Measurements from ENCODE around the gene GLRA2. TPM values are rescaled to one million over a fixed set of nuclear protein-coding genes. Genes with fewer than 3 reads are reported as not detected.

The GLRA2 gene
- total RNA-seq, 2 donors from 2014 or later, result not detected

GRCh38 chrX:14564058-14564457 lies 34.7 kb downstream of the GLRA2 start:
- TF ChIP-seq CTCF (IDR thresholded peaks at IDR 0.05), result no peak
- no peak for DNase-seq (ENCODE audit: low spot score)
- Histone ChIP-seq H3K4me3 (no peak overlapping the region), H3K36me3 (no peaks in the 10 kb centered on the region), H3K9me3 (no peaks in the 10 kb centered on the region), H3K27ac (no peak overlapping the region), H3K27me3 (replicated peaks; ENCODE audit: insufficient read depth) (no peaks in the 10 kb centered on the region), H3K4me1 (ENCODE audit: control insufficient read depth in 1 of 2, low read depth in 2 of 2) (no peaks in the 10 kb centered on the region)
- no peak for ATAC-seq (ENCODE audit: insufficient number of reproducible peaks, low FRiP score, low read depth)

GRCh38 chrX:14573161-14573560 lies 43.8 kb downstream of the GLRA2 start:
- no peaks in the 10 kb centered on the region for H3K36me3 ChIP-seq
- no peak overlapping the region for H3K4me3 ChIP-seq
- ATAC-seq (ENCODE audit: insufficient number of reproducible peaks, low FRiP score, low read depth), result no peak
- no peak for TF ChIP-seq CTCF (IDR thresholded peaks at IDR 0.05)
- no peaks in the 10 kb centered on the region for H3K9me3 ChIP-seq
- H3K4me1 ChIP-seq (ENCODE audit: control insufficient read depth in 1 of 2, low read depth in 2 of 2), result no peaks in the 10 kb centered on the region
- no peaks in the 10 kb centered on the region for H3K27me3 ChIP-seq (replicated peaks; ENCODE audit: insufficient read depth)
- no peak overlapping the region for H3K27ac ChIP-seq
- DNase-seq (ENCODE audit: low spot score), result no peak

GRCh38 chrX:14581081-14581480 lies 51.7 kb downstream of the GLRA2 start:
- H3K4me3 ChIP-seq, result no peak overlapping the region
- no peak for ATAC-seq (ENCODE audit: insufficient number of reproducible peaks, low FRiP score, low read depth)
- TF ChIP-seq CTCF (IDR thresholded peaks at IDR 0.05), result no peak

GRCh38 chrX:14584548-14584947 lies 55.2 kb downstream of the GLRA2 start:
- no peak for TF ChIP-seq CTCF (IDR thresholded peaks at IDR 0.05)

More at GRCh38 chrX:14581081-14581480, 51.7 kb downstream of the GLRA2 start:
- no peaks in the 10 kb centered on the region for H3K4me1 ChIP-seq (ENCODE audit: control insufficient read depth in 1 of 2, low read depth in 2 of 2)
- H3K27me3 ChIP-seq (replicated peaks; ENCODE audit: insufficient read depth), result no peaks in the 10 kb centered on the region
- H3K27ac ChIP-seq, result no peak overlapping the region
- no peaks in the 10 kb centered on the region for H3K36me3 ChIP-seq
- no peak for DNase-seq (ENCODE audit: low spot score)
- H3K9me3 ChIP-seq, result no peaks in the 10 kb centered on the region

GRCh38 chrX:14590216-14590615 lies 60.9 kb downstream of the GLRA2 start:
- no peaks in the 10 kb centered on the region for H3K36me3 ChIP-seq
- H3K9me3 ChIP-seq, result no peaks in the 10 kb centered on the region
- no peaks in the 10 kb centered on the region for H3K27me3 ChIP-seq (replicated peaks; ENCODE audit: insufficient read depth)
- H3K4me1 ChIP-seq (ENCODE audit: control insufficient read depth in 1 of 2, low read depth in 2 of 2), result no peaks in the 10 kb centered on the region
- H3K27ac ChIP-seq, result no peak overlapping the region
- no peak overlapping the region for H3K4me3 ChIP-seq
- no peak for TF ChIP-seq CTCF (IDR thresholded peaks at IDR 0.05)
- DNase-seq (ENCODE audit: low spot score) (no peak), ATAC-seq (ENCODE audit: insufficient number of reproducible peaks, low FRiP score, low read depth) (no peak)

More at GRCh38 chrX:14584548-14584947, 55.2 kb downstream of the GLRA2 start:
- no peaks in the 10 kb centered on the region for H3K9me3 ChIP-seq
- no peak for ATAC-seq (ENCODE audit: insufficient number of reproducible peaks, low FRiP score, low read depth)
- H3K27me3 ChIP-seq (replicated peaks; ENCODE audit: insufficient read depth), result no peaks in the 10 kb centered on the region
- no peaks in the 10 kb centered on the region for H3K36me3 ChIP-seq
- no peak overlapping the region for H3K4me3 ChIP-seq
- no peaks in the 10 kb centered on the region for H3K4me1 ChIP-seq (ENCODE audit: control insufficient read depth in 1 of 2, low read depth in 2 of 2)
- DNase-seq (ENCODE audit: low spot score), result no peak
- H3K27ac ChIP-seq, result no peak overlapping the region
